HAP-1 (cell line): ENCODE results near the gene EHD4.

Source experiments
- DNase-seq, 2 experiments: peaks; one replicate each; pipeline ENCODE4 v3.0.0-alpha.2; 2016 to 2020; ENCODE audit warnings: low spot score in 2 of 2
- H3K27me3 ChIP-seq: fragments of 250-450 bp; sonication (Bioruptor Pico); 2 replicates; pipeline ENCODE4 v1.5.1; 2020; ENCODE audit warnings: low read depth, mild to moderate bottlenecking, moderate library complexity
- H3K36me3 ChIP-seq: fragments of 250-450 bp; sonication (Bioruptor Pico); replicated peaks from 2 replicates; pipeline ENCODE4 v1.5.1; 2020; ENCODE audit warnings: mild to moderate bottlenecking
- H3K4me1 ChIP-seq: fragments of 250-450 bp; sonication (Bioruptor Pico); 2 replicates; pipeline ENCODE4 v1.5.1; 2020; ENCODE audit warnings: mild to moderate bottlenecking
- H3K4me3 ChIP-seq: fragments of 250-450 bp; sonication (Bioruptor Pico); 2 replicates; pipeline ENCODE4 v1.5.1; 2020; ENCODE audit warnings: mild to moderate bottlenecking, moderate library complexity
- H3K9me3 ChIP-seq: fragments of 250-450 bp; sonication (Bioruptor Pico); 2 replicates; pipeline ENCODE4 v1.5.1; 2020; ENCODE audit warnings: mild to moderate bottlenecking, moderate library complexity
- in situ Hi-C: fragments of 300-500 bp; cut with MboI; formaldehyde crosslinking; loops from 3 replicates; pipeline ENCODE4 v1.14.3; 2020; ENCODE audit warnings: low sequenced_read_pairs, inconsistent platforms, mixed read lengths

The EHD4 gene

DNA sequence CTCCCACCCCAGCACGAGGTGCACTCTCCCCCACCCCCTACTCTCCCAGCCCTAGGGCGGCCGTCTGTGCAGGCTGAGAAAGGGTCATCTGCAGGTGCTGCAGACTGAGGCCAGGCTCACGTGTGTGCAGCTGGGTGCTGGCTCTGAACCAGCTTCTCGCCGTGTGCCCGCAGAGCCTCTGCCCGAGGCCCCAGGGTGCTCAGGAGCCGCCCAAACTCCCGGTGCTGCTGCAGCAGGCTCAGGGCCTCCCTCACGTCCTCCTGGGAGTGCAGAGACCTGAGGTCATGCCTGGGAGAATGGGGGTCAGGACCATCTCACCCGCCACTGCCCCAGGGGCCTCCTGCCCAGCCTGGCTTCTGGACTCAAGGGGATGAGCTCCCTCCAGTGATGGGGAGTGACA lies 95.7 kb downstream of the EHD4 start:
- Histone ChIP-seq H3K27me3 (no peaks in the 10 kb centered on the region; the same call in 1 of the 2 replicates), H3K36me3 (no peaks in the 10 kb centered on the region), H3K9me3 (no peaks in the 10 kb centered on the region), H3K4me3 (no peak overlapping the region), H3K4me1 (no peaks in the 10 kb centered on the region)
- in situ Hi-C loops, result no loop called here
- DNase-seq, result no peak

DNA sequence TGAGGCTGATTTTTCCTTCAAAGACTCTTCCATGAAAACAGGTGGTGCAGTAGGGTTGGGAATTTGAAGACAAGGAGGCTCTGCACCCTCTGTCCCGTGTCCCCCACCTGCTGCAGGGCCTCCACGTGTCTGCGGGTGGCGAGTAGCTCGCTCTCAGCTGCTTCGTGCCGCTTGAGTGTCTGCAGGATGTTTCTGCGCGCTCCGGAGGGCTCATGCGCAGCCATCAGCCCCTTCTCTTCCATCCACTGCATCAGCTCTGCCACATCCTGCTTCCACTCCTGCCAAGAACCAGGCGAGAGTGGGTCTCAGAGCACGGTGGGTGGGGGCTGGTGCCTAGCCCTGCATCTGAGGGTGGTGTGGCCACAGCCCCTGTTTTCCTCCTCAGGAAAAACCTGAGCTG lies 96.3 kb downstream of the EHD4 start:
- no peak for DNase-seq
- no peaks in the 10 kb centered on the region; the same call in 1 of the 2 replicates for H3K27me3 ChIP-seq
- no peaks in the 10 kb centered on the region for H3K36me3 ChIP-seq
- H3K9me3 ChIP-seq, result no peaks in the 10 kb centered on the region
- H3K4me3 ChIP-seq, result no peak overlapping the region
- H3K4me1 ChIP-seq, result no peaks in the 10 kb centered on the region
- in situ Hi-C loops, result no loop called here

DNA sequence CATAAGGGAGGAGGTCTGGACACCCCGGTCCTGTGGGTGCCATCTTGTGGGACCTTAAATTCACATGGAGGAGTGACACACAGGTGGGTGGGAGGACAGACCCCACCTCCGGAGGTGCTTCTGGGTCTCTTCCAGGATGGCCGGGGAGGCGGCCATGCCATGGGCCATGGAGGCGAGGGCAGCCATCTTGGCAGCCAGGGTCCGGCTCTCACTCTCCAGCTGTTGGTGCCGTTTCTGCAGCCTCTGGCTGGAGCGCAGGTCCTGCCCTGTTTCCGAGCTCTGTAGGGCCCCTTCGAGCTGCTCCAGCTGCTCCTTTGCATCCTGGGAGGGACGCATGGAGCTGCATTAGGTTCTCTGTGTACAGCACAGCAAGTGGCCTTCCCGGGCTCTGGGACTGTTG lies 97.6 kb downstream of the EHD4 start:
- in situ Hi-C loops, result no loop called here
- no peaks in the 10 kb centered on the region for H3K4me1 ChIP-seq
- H3K9me3 ChIP-seq, result no peaks in the 10 kb centered on the region

GRCh38 chr15:41873711-41874110 lies 98.6 kb downstream of the EHD4 start:
- Histone ChIP-seq H3K9me3 (no peaks in the 10 kb centered on the region), H3K4me3 (no peak overlapping the region), H3K4me1 (no peaks in the 10 kb centered on the region), H3K36me3 (no peaks in the 10 kb centered on the region), H3K27me3 (no peaks in the 10 kb centered on the region; the same call in 1 of the 2 replicates)
- DNase-seq, result no peak
- in situ Hi-C loops, result no loop called here

More for the DNA sequence above, 97.6 kb downstream of the EHD4 start:
- no peaks in the 10 kb centered on the region for H3K36me3 ChIP-seq
- DNase-seq, result no peak
- no peaks in the 10 kb centered on the region; the same call in 1 of the 2 replicates for H3K27me3 ChIP-seq
- no peak overlapping the region for H3K4me3 ChIP-seq

- in situ Hi-C loops, result no loop called here
- no peaks in the 10 kb centered on the region for H3K9me3 ChIP-seq
- H3K4me1 ChIP-seq, result no peaks in the 10 kb centered on the region
- no peaks in the 10 kb centered on the region; the same call in 1 of the 2 replicates for H3K27me3 ChIP-seq
- no peak for DNase-seq
- no peak overlapping the region for H3K4me3 ChIP-seq
- H3K36me3 ChIP-seq, result no peaks in the 10 kb centered on the region
Observed at GRCh38 chr15:41872166-41872747, 100.1 kb downstream of the EHD4 start.

- no peaks in the 10 kb centered on the region for H3K4me1 ChIP-seq
- no peak for DNase-seq
- H3K36me3 ChIP-seq, result no peaks in the 10 kb centered on the region
- no peaks in the 10 kb centered on the region; the same call in 1 of the 2 replicates for H3K27me3 ChIP-seq
- in situ Hi-C loops, result no loop called here
- no peaks in the 10 kb centered on the region for H3K9me3 ChIP-seq
- H3K4me3 ChIP-seq, result no peak overlapping the region
Observed at GRCh38 chr15:41871175-41871905, 101.0 kb downstream of the EHD4 start.

GRCh38 chr15:41870689-41871081 lies 101.7 kb downstream of the EHD4 start:
- H3K4me1 ChIP-seq, result no peaks in the 10 kb centered on the region
- DNase-seq, result no peak
- H3K36me3 ChIP-seq, result no peaks in the 10 kb centered on the region
- H3K9me3 ChIP-seq, result no peaks in the 10 kb centered on the region
- no peaks in the 10 kb centered on the region; the same call in 1 of the 2 replicates for H3K27me3 ChIP-seq
- H3K4me3 ChIP-seq, result no peak overlapping the region
- in situ Hi-C loops, result no loop called here

- DNase-seq, result no peak
- Histone ChIP-seq H3K27me3 (no peaks in the 10 kb centered on the region; the same call in 1 of the 2 replicates), H3K4me1 (no peaks in the 10 kb centered on the region), H3K36me3 (no peaks in the 10 kb centered on the region), H3K9me3 (no peaks in the 10 kb centered on the region), H3K4me3 (no peak overlapping the region)
- in situ Hi-C loops, result no loop called here
Observed at GRCh38 chr15:41869770-41870688, 102.3 kb downstream of the EHD4 start.

GRCh38 chr15:41868321-41868720 lies 104.0 kb downstream of the EHD4 start:
- Histone ChIP-seq H3K4me3 (no peak overlapping the region), H3K4me1 (no peaks in the 10 kb centered on the region), H3K36me3 (no peaks in the 10 kb centered on the region), H3K27me3 (no peaks in the 10 kb centered on the region; the same call in 1 of the 2 replicates), H3K9me3 (no peaks in the 10 kb centered on the region)
- in situ Hi-C loops, result no loop called here
- no peak for DNase-seq

- DNase-seq, result no peak
- in situ Hi-C loops, result no loop called here
- H3K27me3 ChIP-seq, result no peaks in the 10 kb centered on the region
- no peaks in the 10 kb centered on the region for H3K4me1 ChIP-seq
- H3K9me3 ChIP-seq, result no peaks in the 10 kb centered on the region
- no peak overlapping the region for H3K4me3 ChIP-seq
- H3K36me3 ChIP-seq, result no peaks in the 10 kb centered on the region
Observed at GRCh38 chr15:41866872-41867579, 105.3 kb downstream of the EHD4 start.

DNA sequence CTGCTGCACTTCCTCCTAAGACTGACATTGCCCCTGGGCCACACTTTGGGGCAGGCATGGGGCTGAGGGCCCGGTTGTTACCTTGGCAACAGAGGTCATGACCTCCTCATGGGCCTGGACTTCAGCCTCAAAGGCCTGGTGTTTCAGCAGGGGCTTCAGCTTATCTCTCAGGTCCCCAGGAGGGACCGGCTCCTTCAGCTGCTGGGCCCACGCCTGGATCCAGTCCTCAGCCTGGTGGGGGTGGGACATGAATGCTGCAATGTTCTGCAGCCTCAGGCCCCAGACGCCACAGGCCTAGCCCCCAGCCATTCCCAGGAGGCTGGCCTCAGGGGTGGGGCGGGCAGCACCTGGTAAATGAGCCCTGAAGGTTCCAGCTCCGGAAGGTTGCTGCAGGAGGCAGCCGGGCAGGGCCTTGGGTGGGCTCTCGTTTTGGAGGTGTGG lies 106.1 kb downstream of the EHD4 start:
- in situ Hi-C loops, result no loop called here
- H3K27me3 ChIP-seq, result no peaks in the 10 kb centered on the region
- no peak for DNase-seq
- no peak overlapping the region for H3K4me3 ChIP-seq
- H3K36me3 ChIP-seq, result no peaks in the 10 kb centered on the region
- no peaks in the 10 kb centered on the region for H3K9me3 ChIP-seq
- H3K4me1 ChIP-seq, result no peaks in the 10 kb centered on the region

DNA sequence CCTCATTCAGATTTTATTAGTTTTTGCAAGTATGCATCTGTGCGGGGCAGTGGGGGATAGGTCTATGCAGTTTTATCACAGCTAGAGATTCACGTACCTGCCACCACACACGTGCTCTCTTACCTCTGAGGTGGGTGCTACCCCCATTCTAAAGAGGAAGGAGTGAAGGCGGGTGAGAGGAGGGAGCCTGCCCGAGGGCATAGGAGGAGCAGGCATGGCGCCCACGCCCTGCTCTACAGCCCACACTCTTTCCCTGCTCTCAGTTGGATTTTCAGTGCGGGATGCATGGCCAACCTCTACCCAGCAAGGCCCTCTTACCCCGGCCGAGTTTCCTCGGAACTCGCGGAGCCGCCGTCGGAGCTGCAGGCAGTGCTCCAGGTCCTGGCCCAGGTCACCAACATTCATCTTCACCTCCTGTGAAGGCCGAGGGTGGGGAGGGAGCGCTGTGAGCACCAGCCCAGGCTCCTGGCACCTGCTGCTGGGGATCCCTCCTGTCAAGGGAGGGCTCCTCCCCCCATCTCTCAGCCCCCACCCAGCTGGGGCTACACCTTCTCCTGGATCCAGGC lies 106.8 kb downstream of the EHD4 start:
- Histone ChIP-seq H3K9me3 (no peaks in the 10 kb centered on the region), H3K4me3 (no peak overlapping the region), H3K4me1 (no peaks in the 10 kb centered on the region), H3K27me3 (no peaks in the 10 kb centered on the region), H3K36me3 (no peaks in the 10 kb centered on the region)
- in situ Hi-C loops, result no loop called here
- no peak for DNase-seq

- in situ Hi-C loops, result no loop called here
- no peak for DNase-seq
- no peak overlapping the region for H3K4me3 ChIP-seq
Observed at GRCh38 chr15:41862515-41863116, 109.7 kb downstream of the EHD4 start.

More at GRCh38 chr15:41862515-41863116, 109.7 kb downstream of the EHD4 start:
- Histone ChIP-seq H3K4me1 (no peaks in the 10 kb centered on the region), H3K36me3 (no peaks in the 10 kb centered on the region), H3K9me3 (no peaks in the 10 kb centered on the region), H3K27me3 (no peaks in the 10 kb centered on the region)
